ENCODE results near the gene GABBR2. TPM values are rescaled to one million over a fixed set of nuclear protein-coding genes. Genes with fewer than 3 reads are reported as not detected.

Gene GABBR2
- total and polyA plus RNA-seq, 2 of the 8 experiments (the other 6 are each of a cell fraction or from before 2014, with no cell fraction given) = 0.50 to 1.2 TPM

- H3K56ac ChIP-seq (replicated peaks; ENCODE audit: insufficient read length, low read depth, low read length) = no peak overlapping the region
- H3K4me1 ChIP-seq (replicated peaks in 1 of 4; ENCODE audit: control insufficient read depth in 3 of 4, insufficient read depth in 4 of 4, low read length in 3 of 4) = peaks cover 0 to 5% (median 0%) of the 10 kb centered on the region in 4 experiments; a peak in 2 of 7 replicates
- H4K20me1 ChIP-seq (replicated peaks in 1 of 2; ENCODE audit: control insufficient read depth in 1 of 2, insufficient read depth in 2 of 2, low read length in 2 of 2) = no peaks in the 10 kb centered on the region
- H3K4me3 ChIP-seq (ENCODE audit: extremely low read depth in 1 of 4, insufficient read depth in 2 of 4, low read depth in 3 of 4, low read length in 4 of 4) = no peak overlapping the region
- 86% methylated on average over 10 of the region's 10 CpGs; no CpG with 5 or more reads in 1 of the 2 experiments for WGBS, 2 experiments (ENCODE audit: extremely low coverage in 1 of 2, insufficient coverage in 1 of 2, insufficient read length in 1 of 2, insufficient replicate concordance in 2 of 2, low coverage in 1 of 2, low lambda C conversion rate in 2 of 2, missing lambda C conversion rate in 1 of 2)
- no peak overlapping the region for H3K14ac ChIP-seq (ENCODE audit: insufficient read length)
- no peak overlapping the region for H2BK12ac ChIP-seq (ENCODE audit: low read depth, low read length)
- no peaks in the 10 kb centered on the region for H3K79me2 ChIP-seq (ENCODE audit: control insufficient read depth in 1 of 2, insufficient read depth in 2 of 2, low read length in 2 of 2)
- TF ChIP-seq, protein P1, sequence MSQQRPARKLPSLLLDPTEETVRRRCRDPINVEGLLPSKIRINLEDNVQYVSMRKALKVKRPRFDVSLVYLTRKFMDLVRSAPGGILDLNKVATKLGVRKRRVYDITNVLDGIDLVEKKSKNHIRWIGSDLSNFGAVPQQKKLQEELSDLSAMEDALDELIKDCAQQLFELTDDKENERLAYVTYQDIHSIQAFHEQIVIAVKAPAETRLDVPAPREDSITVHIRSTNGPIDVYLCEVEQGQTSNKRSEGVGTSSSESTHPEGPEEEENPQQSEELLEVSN (IDR thresholded peaks at IDR 0.05) = no peak
- TF ChIP-seq SIN3A (conservative IDR thresholded peaks at IDR 0.05 in 1 of 2, IDR thresholded peaks at IDR 0.05 in 1 of 2; ENCODE audit: low read depth in 1 of 2, low read length in 2 of 2) (no peak), RNF2 (IDR thresholded peaks at IDR 0.05; ENCODE audit: borderline replicate concordance, low read depth, low read length, missing control alignments, poor library complexity, severe bottlenecking) (no peak), BCL11A (IDR thresholded peaks at IDR 0.05; ENCODE audit: low read depth in 2 of 2, low read length in 2 of 2) (no peak), KDM4A (IDR thresholded peaks at IDR 0.05; ENCODE audit: low read depth, low read length, severe bottlenecking) (no peak), GTF2F1 (IDR thresholded peaks at IDR 0.05; ENCODE audit: borderline replicate concordance, low read depth, low read length) (no peak), SRF (IDR thresholded peaks at IDR 0.05; ENCODE audit: low read depth, low read length) (no peak), EP300 (IDR thresholded peaks at IDR 0.05; ENCODE audit: borderline replicate concordance in 1 of 2, low read depth in 2 of 2, low read length in 2 of 2) (no peak), JUN (IDR thresholded peaks at IDR 0.05; ENCODE audit: low read depth, low read length) (no peak), JUND (IDR thresholded peaks at IDR 0.05; ENCODE audit: low read length) (no peak)
- TF ChIP-seq, protein P2, sequence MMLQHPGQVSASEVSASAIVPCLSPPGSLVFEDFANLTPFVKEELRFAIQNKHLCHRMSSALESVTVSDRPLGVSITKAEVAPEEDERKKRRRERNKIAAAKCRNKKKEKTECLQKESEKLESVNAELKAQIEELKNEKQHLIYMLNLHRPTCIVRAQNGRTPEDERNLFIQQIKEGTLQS (IDR thresholded peaks at IDR 0.05; ENCODE audit: insufficient read depth, low read depth, low read length) = no peak
- H3K9me3 ChIP-seq (ENCODE audit: insufficient read depth in 2 of 2, low read depth in 1 of 2, low read length in 1 of 2) = peaks cover 4 to 6% of the 10 kb centered on the region in 2 experiments; a peak in 2 of 4 replicates
- H3K36me3 ChIP-seq (ENCODE audit: control insufficient read depth in 2 of 4, insufficient read depth in 4 of 4, low read length in 3 of 4) = no peaks in the 10 kb centered on the region; a peak in 1 of 8 replicates
- CTCF ChIA-PET (ENCODE audit: partially characterized antibody) = interaction anchor here (0.6 to 2.9 kb wide), 16 partner anchors 10 to 149 kb away, joined by 3 to 23 read pairs (median 4); no protein-coding TSS in a partner anchor
- H2BK15ac ChIP-seq (ENCODE audit: low read length) = no peak overlapping the region
- H2BK5ac ChIP-seq (ENCODE audit: low read depth, low read length) = no peak overlapping the region
- H2BK120ac ChIP-seq (replicated peaks; ENCODE audit: low read depth, low read length) = no peak overlapping the region
- no peak overlapping the region for H3K9ac ChIP-seq (replicated peaks in 1 of 4; ENCODE audit: extremely low read depth in 1 of 4, low read depth in 3 of 4, low read length in 3 of 4)
- H3K23ac ChIP-seq (ENCODE audit: insufficient read length) = no peak overlapping the region
- H3K27ac ChIP-seq (ENCODE audit: low read depth, low read length) = no peak overlapping the region
- H2AK5ac ChIP-seq (ENCODE audit: low read depth, low read length) = no peak overlapping the region
- H2BK20ac ChIP-seq (ENCODE audit: low read length) = no peak overlapping the region
- H3K4ac ChIP-seq (replicated peaks; ENCODE audit: insufficient read length, low read depth, low read length) = no peak overlapping the region
- no peaks in the 10 kb centered on the region for H3K27me3 ChIP-seq (replicated peaks in 1 of 4; ENCODE audit: control insufficient read depth in 3 of 4, extremely low read depth in 1 of 4, insufficient read depth in 3 of 4, low read length in 3 of 4)
- no peak overlapping the region for H3K4me2 ChIP-seq (ENCODE audit: insufficient read depth in 1 of 2, low read depth in 2 of 2, low read length in 2 of 2)
- H3K23me2 ChIP-seq (ENCODE audit: low read depth, low read length) = no peaks in the 10 kb centered on the region
- H3K79me1 ChIP-seq (ENCODE audit: low read depth, low read length) = no peaks in the 10 kb centered on the region; the same call in 1 of the 2 replicates
- H4K91ac ChIP-seq (replicated peaks; ENCODE audit: insufficient read length, low read length) = no peak overlapping the region
- H4K8ac ChIP-seq (ENCODE audit: extremely low read depth, insufficient read depth, low read length) = no peak overlapping the region
- FAIRE-seq (no peak), DNase-seq (ENCODE audit: low read depth in 1 of 2, low spot score in 2 of 2) (no peak)
- H4K5ac ChIP-seq (ENCODE audit: insufficient read length, low read depth, low read length) = no peak overlapping the region
- no peak overlapping the region for H3K18ac ChIP-seq (ENCODE audit: extremely low read depth, low read length)
- no peak overlapping the region for H2AFZ ChIP-seq (ENCODE audit: low read length)
- POLR2A ChIA-PET (ENCODE audit: partially characterized antibody) = no interaction called here
These were observed 67.0 kb downstream of the GABBR2 start for GRCh38 chr9:98641695-98642094.

All from H1 (cell line).